HepG2 (cell line): ENCODE measurements around the gene GNAZ. TPM values are rescaled to one million over a fixed set of nuclear protein-coding genes. Genes with fewer than 3 reads are reported as not detected.

Source experiments
- ATAC-seq: fragments of 200-7000 bp; cut with Tn5 transposase; 3 replicates; pipeline ENCODE4 v1.9.1; 2020; ENCODE audit warnings: mild to moderate bottlenecking, moderate library complexity
- BruUV-seq: library from RNA; stranded (reverse); fragments of 400-500 nt; replicated peaks from 2 replicates; lab custom pipeline; 2021; lab: Mats Ljungman, UMichigan
- CTCF ChIA-PET: fragments of 300-600 bp; formaldehyde crosslinking; extraction: SDS; loops from one replicate; lab custom pipeline; 2021; ENCODE audit warnings: low total read pairs, inconsistent platforms, low intra/inter-chr PET ratio; lab: Yijun Ruan, JAX
- POLR2A ChIA-PET: fragments of 350-600 bp; sonication (Branson Sonifier 250); formaldehyde crosslinking; loops from one replicate; lab custom pipeline; 2020; ENCODE audit warnings: antibody characterized with exemption, inconsistent platforms; lab: Yijun Ruan, JAX
- DNase-seq: peaks from one replicate; pipeline ENCODE4 v3.0.0-alpha.2; 2015; ENCODE audit warnings: low spot score
- FAIRE-seq: peaks from 3 replicates; lab custom pipeline; 2011; peaks lifted over from hg19 to GRCh38; lab: Jason Lieb, UNC
- H2AFZ ChIP-seq: one replicate; pipeline ENCODE4 v1.6.1; 2011; ENCODE audit warnings: low read length, inconsistent platforms
- H3K27ac ChIP-seq: fragments of 300-600 bp; 3 replicates; pipeline ENCODE4 v1.8.0; 2011; ENCODE audit warnings: mixed run types, mild to moderate bottlenecking, mixed read lengths, low read length, inconsistent platforms; ENCODE audit not compliant: insufficient read depth; ENCODE audit errors: extremely low read length
- H3K27me3 ChIP-seq, 2 experiments: fragments of 200-600 bp in 1 of 2; 2 replicates in 1 of 2; 3 replicates in 1 of 2; pipeline versions ENCODE4 v1.6.0 to v1.8.0; 2011; ENCODE audit warnings: low read length in 2 of 2, mild to moderate bottlenecking in 2 of 2, moderate library complexity in 2 of 2, inconsistent platforms in 1 of 2; ENCODE audit not compliant: insufficient read depth in 2 of 2, control insufficient read depth in 1 of 2
- H3K36me3 ChIP-seq, 2 experiments: fragments of 200-600 bp in 1 of 2; replicated peaks in 1 of 2; 2 replicates in 1 of 2; 3 replicates in 1 of 2; pipeline versions ENCODE4 v1.5.1 to v1.8.0; 2011; ENCODE audit warnings: low read length in 2 of 2, inconsistent platforms in 1 of 2; ENCODE audit not compliant: insufficient read depth in 2 of 2, control insufficient read depth in 1 of 2
- H3K4me1 ChIP-seq: 2 replicates; pipeline ENCODE4 v1.5.1; 2012; ENCODE audit warnings: low read length, inconsistent platforms; ENCODE audit not compliant: insufficient read depth
- H3K4me2 ChIP-seq: 2 replicates; pipeline ENCODE4 v1.6.0; 2011; ENCODE audit warnings: low read depth, low read length, inconsistent platforms
- H3K4me3 ChIP-seq, 3 experiments: fragments of 200-600 bp in 1 of 3; sonication (generic), shearing (Covaris generic) in 1 of 3; replicated peaks in 1 of 3; 2 replicates each; pipeline ENCODE4 v1.5.1; 2011 to 2016; ENCODE audit warnings: low read length in 3 of 3, inconsistent platforms in 2 of 3, low read depth in 2 of 3, mild to moderate bottlenecking in 2 of 3, control low read depth in 1 of 3, mixed read lengths in 1 of 3; ENCODE audit not compliant: insufficient read depth in 1 of 3
- H3K79me2 ChIP-seq: one replicate; pipeline ENCODE4 v1.6.1; 2011; ENCODE audit warnings: low read length, inconsistent platforms; ENCODE audit not compliant: insufficient read depth
- H3K9ac ChIP-seq: 2 replicates; pipeline ENCODE4 v1.6.0; 2011; ENCODE audit warnings: mild to moderate bottlenecking, low read depth, low read length, inconsistent platforms; ENCODE audit not compliant: insufficient read depth
- H3K9me3 ChIP-seq: 2 replicates; pipeline ENCODE4 v1.5.1; 2012; ENCODE audit warnings: mild to moderate bottlenecking, low read length
- H4K20me1 ChIP-seq: 2 replicates; pipeline ENCODE4 v1.6.0; 2011; ENCODE audit warnings: inconsistent platforms, mild to moderate bottlenecking, low read length, moderate library complexity; ENCODE audit not compliant: insufficient read depth
- GMEB2 ChIP-seq: IDR thresholded peaks from 2 replicates; pipeline ENCODE4 v1.6.1; 2016; ENCODE audit warnings: missing biosample characterization, missing genetic modification reagents, low read depth
- MNT ChIP-seq: fragments of 450-650 bp; IDR thresholded peaks from 2 replicates; pipeline ENCODE4 v1.6.1; 2016
- USF2 ChIP-seq, 2 experiments: sonication (generic) in 1 of 2; formaldehyde crosslinking in 1 of 2; IDR thresholded peaks; 2 replicates each; pipeline versions ENCODE4 v1.5.1 to v1.6.1; 2011 to 2020; ENCODE audit warnings: borderline replicate concordance in 1 of 2, low read depth in 1 of 2, low read length in 1 of 2, mild to moderate bottlenecking in 1 of 2, missing genetic modification reagents in 1 of 2, moderate library complexity in 1 of 2
- WGBS: methylation state at CpG from one replicate; pipeline ENCODE4 v1.1.6; 2017; ENCODE audit warnings: low lambda C conversion rate; 5-methylcytosine and 5-hydroxymethylcytosine counted together
- in situ Hi-C: cut with HindIII; loops from 2 replicates; pipeline ENCODE4 v1.10.0; 2017; ENCODE audit warnings: low pct_unique_long_range_greater_than_20kb; ENCODE audit not compliant: extremely low pct_ligation_motif_present
- intact Hi-C: fragments of 100-400 bp; cut with micrococcal nuclease; formaldehyde crosslinking; loops from one replicate; pipeline ENCODE4 v1.10.0; 2022; ENCODE audit not compliant: unreplicated experiment
- polyA plus RNA-seq, 8 experiments: library from polyadenylated mRNA; depleted of rRNA in 3 of 8; stranded (reverse) in 7 of 8; unstranded in 1 of 8; fragments of >200 nt; fragmentation: Illumina TruSeq in 4 of 8; extraction: Trizol in 4 of 8; gene quantifications; 2 replicates each; pipeline versions ENCODE4 v1.2.1 to v1.2.3, GENCODE V29; 2011 to 2016; ENCODE audit warnings: low read depth in 4 of 8, missing spikeins in 1 of 8, mixed read lengths in 1 of 8; ENCODE audit not compliant: insufficient read depth in 1 of 8
- total RNA-seq, 5 experiments: library from RNA; depleted of rRNA; stranded (reverse); fragments of >200 nt; fragmentation: Illumina TruSeq; extraction: Trizol; gene quantifications; 2 replicates each; pipeline ENCODE4 v1.2.3, GENCODE V29; 2016; ENCODE audit warnings: low read depth in 1 of 5

The GNAZ gene
- total and polyA plus RNA-seq, 2 of the 13 experiments (the other 11 are each of a cell fraction or from before 2014, with no cell fraction given), result 11.4 to 22.3 TPM

GRCh38 chr22:23035557-23036277, 34.6 kb upstream of the GNAZ start:
- DNase-seq (no peak), ATAC-seq (no peak), FAIRE-seq (no peak)
- ChIA-PET POLR2A (interaction anchor here (1.4 to 2.7 kb wide), 2 partner anchors 40 to 76 kb away, joined by 3 to 14 read pairs; no protein-coding TSS in a partner anchor), CTCF (no interaction called here)
- Histone ChIP-seq H3K4me1 (peaks cover 26% of the 10 kb centered on the region), H3K79me2 (no peaks in the 10 kb centered on the region), H3K4me2 (no peak overlapping the region), H2AFZ (no peak overlapping the region), H3K27ac (no peak overlapping the region), H3K4me3 (no peak overlapping the region), H4K20me1 (no peaks in the 10 kb centered on the region), H3K36me3 (no peaks in the 10 kb centered on the region), H3K27me3 (peaks cover 4 to 49% of the 10 kb centered on the region in 2 experiments; a peak in 4 of 5 replicates), H3K9me3 (no peaks in the 10 kb centered on the region), H3K9ac (no peak overlapping the region)
- TF ChIP-seq USF2 (IDR thresholded peaks at IDR 0.05; ENCODE audit: low read depth, low read length) (peak; percentile 28; the same call in 1 of the 2 replicates), USF2 (CRISPR knock-in tag; IDR thresholded peaks at IDR 0.05; ENCODE audit: borderline replicate concordance) (no peak), MNT (peak; percentile 90), GMEB2 (CRISPR knock-in tag) (no peak)
- intact Hi-C loops (no loop called here), in situ Hi-C loops (no loop called here)
- 21% methylated on average over 5 of the region's 6 CpGs for WGBS
- no TSS peak for BruUV-seq
